ENCODE results near the gene MEIS1. TPM values are rescaled to one million over a fixed set of nuclear protein-coding genes. Genes with fewer than 3 reads are reported as not detected.

The MEIS1 gene
- total and polyA plus RNA-seq, 2 donors (not counting 1 experiment from before 2014, with no cell fraction given), result 0.03 TPM; not detected in 1

DNA sequence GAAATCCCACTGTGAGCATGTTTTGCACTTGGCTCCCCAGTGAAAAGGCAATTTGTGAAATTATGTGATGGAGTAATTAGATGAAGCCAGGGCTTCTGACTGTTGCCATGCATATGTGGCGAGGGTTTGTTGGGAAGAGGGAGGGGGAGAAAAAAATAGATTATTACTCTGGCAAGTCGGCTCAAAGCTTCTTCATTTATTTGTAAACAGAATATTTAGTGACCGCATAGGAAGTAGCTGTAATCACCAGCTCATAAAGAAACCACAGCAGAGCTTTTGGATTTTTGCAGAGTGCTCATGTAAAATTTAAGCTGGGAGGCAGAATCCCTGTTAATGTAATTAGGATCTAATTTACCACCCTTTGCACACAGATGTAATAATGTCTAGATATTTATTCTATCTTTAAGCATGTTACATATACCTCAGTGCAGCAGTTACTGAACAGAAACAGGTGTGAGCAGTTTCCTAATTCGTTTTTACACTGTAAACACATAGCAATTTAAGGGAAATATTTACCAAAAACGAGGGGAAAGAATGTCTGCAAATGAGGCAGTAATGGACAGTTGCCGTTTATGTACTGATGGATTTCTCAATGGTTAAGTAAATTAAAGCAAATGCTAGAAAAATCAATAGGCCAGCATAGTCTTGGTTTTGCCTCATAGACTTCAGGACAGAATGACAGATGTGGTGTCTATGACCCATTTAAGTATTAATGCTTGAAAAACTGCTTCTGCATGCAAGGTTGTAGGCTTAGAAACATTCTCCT, 87.9 kb downstream of the MEIS1 start:
- Histone ChIP-seq H3K4me1 (ENCODE audit: control insufficient read depth in 2 of 2, insufficient read depth in 2 of 2, low read length in 2 of 2) (no peaks in the 10 kb centered on the region), H2AFZ (ENCODE audit: insufficient read depth, low read depth, low read length, poor library complexity, severe bottlenecking) (no peak overlapping the region), H3K27ac (ENCODE audit: low read length in 2 of 2) (no peak overlapping the region), H3K4me2 (replicated peaks; ENCODE audit: low read depth, low read length, poor library complexity, severe bottlenecking) (no peak overlapping the region), H3K36me3 (replicated peaks in 1 of 2; ENCODE audit: control extremely low read depth in 1 of 2, control insufficient read depth in 1 of 2, extremely low read depth in 1 of 2, insufficient read depth in 2 of 2, low read length in 1 of 2) (no peaks in the 10 kb centered on the region), H4K20me1 (ENCODE audit: control insufficient read depth, insufficient read depth, low read length, poor library complexity, severe bottlenecking) (no peaks in the 10 kb centered on the region), H3K4me3 (ENCODE audit: control extremely low read depth in 1 of 5, extremely low read depth in 1 of 5, insufficient read depth in 1 of 5, low read depth in 2 of 5, low read length in 4 of 5) (no peak overlapping the region), H3K27me3 (replicated peaks in 1 of 4; ENCODE audit: control extremely low read depth in 1 of 4, control insufficient read depth in 3 of 4, insufficient read depth in 4 of 4, low read length in 3 of 4) (peaks cover 0 to 5% (median 0%) of the 10 kb centered on the region in 4 experiments), H3K9me3 (ENCODE audit: control extremely low read depth in 1 of 3, control insufficient read depth in 2 of 3, insufficient read depth in 1 of 3, low read length in 2 of 3) (no peaks in the 10 kb centered on the region), H3K9ac (ENCODE audit: low read length) (no peak overlapping the region), H3K79me2 (ENCODE audit: control insufficient read depth, insufficient read depth, low read length) (no peaks in the 10 kb centered on the region)
- no peaks in the 10 kb centered on the region for H3K9me3 Mint-ChIP-seq (ENCODE audit: insufficient read depth)
- H3K4me1 Mint-ChIP-seq, result no peaks in the 10 kb centered on the region
- DNase-seq (no peak), ATAC-seq (ENCODE audit: low read depth) (no peak)
- peaks cover 6% of the 10 kb centered on the region for H3K27me3 Mint-ChIP-seq
- intact Hi-C loops (cut with micrococcal nuclease), result no loop called here
- no peak overlapping the region for H3K27ac Mint-ChIP-seq
- H3K4me3 Mint-ChIP-seq, result no peak overlapping the region
- TF ChIP-seq, protein P1, sequence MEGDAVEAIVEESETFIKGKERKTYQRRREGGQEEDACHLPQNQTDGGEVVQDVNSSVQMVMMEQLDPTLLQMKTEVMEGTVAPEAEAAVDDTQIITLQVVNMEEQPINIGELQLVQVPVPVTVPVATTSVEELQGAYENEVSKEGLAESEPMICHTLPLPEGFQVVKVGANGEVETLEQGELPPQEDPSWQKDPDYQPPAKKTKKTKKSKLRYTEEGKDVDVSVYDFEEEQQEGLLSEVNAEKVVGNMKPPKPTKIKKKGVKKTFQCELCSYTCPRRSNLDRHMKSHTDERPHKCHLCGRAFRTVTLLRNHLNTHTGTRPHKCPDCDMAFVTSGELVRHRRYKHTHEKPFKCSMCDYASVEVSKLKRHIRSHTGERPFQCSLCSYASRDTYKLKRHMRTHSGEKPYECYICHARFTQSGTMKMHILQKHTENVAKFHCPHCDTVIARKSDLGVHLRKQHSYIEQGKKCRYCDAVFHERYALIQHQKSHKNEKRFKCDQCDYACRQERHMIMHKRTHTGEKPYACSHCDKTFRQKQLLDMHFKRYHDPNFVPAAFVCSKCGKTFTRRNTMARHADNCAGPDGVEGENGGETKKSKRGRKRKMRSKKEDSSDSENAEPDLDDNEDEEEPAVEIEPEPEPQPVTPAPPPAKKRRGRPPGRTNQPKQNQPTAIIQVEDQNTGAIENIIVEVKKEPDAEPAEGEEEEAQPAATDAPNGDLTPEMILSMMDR (IDR thresholded peaks at IDR 0.05), result no peak
- TF ChIP-seq EZH2 (IDR thresholded peaks at IDR 0.05; ENCODE audit: borderline replicate concordance, insufficient read depth, low read depth, low read length, poor library complexity, severe bottlenecking), result no peak
- ChIA-PET POLR2A (no interaction called here), CTCF (no interaction called here)
- 33% methylated on average over 3 of the region's 6 CpGs for WGBS (ENCODE audit: insufficient coverage)

DNA sequence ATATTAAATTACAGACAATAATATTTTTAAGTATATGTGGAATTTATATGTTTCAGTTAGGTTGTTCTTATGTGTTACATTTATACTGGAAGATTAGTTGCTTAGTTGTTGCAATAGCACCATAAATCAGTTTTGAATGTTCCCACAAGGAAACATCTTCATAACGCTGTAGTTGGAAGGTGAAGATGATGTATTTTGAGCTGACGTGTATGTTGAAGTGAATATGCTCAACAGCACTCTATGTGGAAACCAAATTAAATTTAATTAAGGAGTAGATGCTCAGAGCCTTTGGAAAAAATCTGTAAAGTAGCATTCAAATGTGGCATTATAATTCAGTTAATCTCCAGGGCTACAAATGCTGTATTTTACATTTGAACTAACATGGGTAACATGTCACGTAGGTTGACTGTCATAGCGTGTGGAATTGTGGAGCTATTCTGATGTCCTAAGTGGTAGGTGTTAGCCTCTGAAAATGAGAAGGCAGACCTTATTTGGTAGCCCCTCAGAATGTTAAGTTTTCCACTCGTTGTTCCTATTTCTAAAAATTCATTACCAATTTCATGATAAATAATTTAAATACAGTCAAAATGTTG, 88.5 kb downstream of the MEIS1 start:
- no peaks in the 10 kb centered on the region for H3K9me3 Mint-ChIP-seq (ENCODE audit: insufficient read depth)
- H3K79me2 ChIP-seq (ENCODE audit: control insufficient read depth, insufficient read depth, low read length), result no peaks in the 10 kb centered on the region
- no peaks in the 10 kb centered on the region for H3K4me1 Mint-ChIP-seq
- POLR2A ChIA-PET, result no interaction called here
- no peak for TF ChIP-seq EZH2 (IDR thresholded peaks at IDR 0.05; ENCODE audit: borderline replicate concordance, insufficient read depth, low read depth, low read length, poor library complexity, severe bottlenecking)
- TF ChIP-seq, protein P1 (IDR thresholded peaks at IDR 0.05), result no peak
- H3K36me3 ChIP-seq (replicated peaks in 1 of 2; ENCODE audit: control extremely low read depth in 1 of 2, control insufficient read depth in 1 of 2, extremely low read depth in 1 of 2, insufficient read depth in 2 of 2, low read length in 1 of 2), result no peaks in the 10 kb centered on the region
- no peak overlapping the region for H3K27ac Mint-ChIP-seq
- no peak overlapping the region for H3K4me3 Mint-ChIP-seq
- no peak overlapping the region for H3K9ac ChIP-seq (ENCODE audit: low read length)
- no peaks in the 10 kb centered on the region for H4K20me1 ChIP-seq (ENCODE audit: control insufficient read depth, insufficient read depth, low read length, poor library complexity, severe bottlenecking)
- peaks cover 0 to 5% (median 0%) of the 10 kb centered on the region in 4 experiments for H3K27me3 ChIP-seq (replicated peaks in 1 of 4; ENCODE audit: control extremely low read depth in 1 of 4, control insufficient read depth in 3 of 4, insufficient read depth in 4 of 4, low read length in 3 of 4)
- H3K4me1 ChIP-seq (ENCODE audit: control insufficient read depth in 2 of 2, insufficient read depth in 2 of 2, low read length in 2 of 2), result no peaks in the 10 kb centered on the region
- no peaks in the 10 kb centered on the region for H3K9me3 ChIP-seq (ENCODE audit: control extremely low read depth in 1 of 3, control insufficient read depth in 2 of 3, insufficient read depth in 1 of 3, low read length in 2 of 3)
- intact Hi-C loops (cut with micrococcal nuclease), result no loop called here
- ATAC-seq (ENCODE audit: low read depth) (no peak), DNase-seq (no peak)
- H2AFZ ChIP-seq (ENCODE audit: insufficient read depth, low read depth, low read length, poor library complexity, severe bottlenecking), result no peak overlapping the region
- H3K4me2 ChIP-seq (replicated peaks; ENCODE audit: low read depth, low read length, poor library complexity, severe bottlenecking), result no peak overlapping the region
- CTCF ChIA-PET, result no interaction called here
- no CpG with 5 or more reads among the region's 5 CpGs for WGBS (ENCODE audit: insufficient coverage)
- no peak overlapping the region for H3K27ac ChIP-seq (ENCODE audit: low read length in 2 of 2)
- no peak overlapping the region for H3K4me3 ChIP-seq (ENCODE audit: control extremely low read depth in 1 of 5, extremely low read depth in 1 of 5, insufficient read depth in 1 of 5, low read depth in 2 of 5, low read length in 4 of 5)
- H3K27me3 Mint-ChIP-seq, result peaks cover 6% of the 10 kb centered on the region

Measured in B cell (primary cell).